Endothelial cell of umbilical vein (primary cell): ENCODE data around the gene PRAMEF12. TPM values are rescaled to one million over a fixed set of nuclear protein-coding genes. Genes with fewer than 3 reads are reported as not detected.

ENCODE experiments used
- BruUV-seq: library from RNA; stranded (reverse); fragments of 400-500 nt; replicated peaks from 2 replicates; lab custom pipeline; 2021; lab: Mats Ljungman, UMichigan
- CTCF ChIA-PET: fragments of 300-600, 350-600 bp; sonication (Branson Sonifier 250); formaldehyde crosslinking; loops from one replicate; lab custom pipeline; 2021; ENCODE audit warnings: antibody characterized with exemption, inconsistent platforms; lab: Charles Lee
- POLR2A ChIA-PET: fragments of 300-600, 350-600 bp; sonication (Branson Sonifier 250); formaldehyde crosslinking; loops from one replicate; lab custom pipeline; 2021; ENCODE audit warnings: antibody characterized with exemption, inconsistent platforms; lab: Charles Lee
- DNase-seq: peaks from one replicate; pipeline ENCODE4 v3.0.0-alpha.2; 2011; ENCODE audit warnings: low read depth, low spot score
- FAIRE-seq: peaks from 2 replicates; lab custom pipeline; 2011; peaks lifted over from hg19 to GRCh38; lab: Jason Lieb, UNC
- H2AFZ ChIP-seq: 2 replicates; pipeline ENCODE4 v1.6.0; 2012; ENCODE audit warnings: low read depth, low read length, control low read depth, inconsistent platforms
- H3K27ac ChIP-seq: 2 replicates; pipeline ENCODE4 v1.5.1; 2011; ENCODE audit warnings: low read depth, mild to moderate bottlenecking, control low read depth, low read length, moderate library complexity; ENCODE audit not compliant: insufficient read depth
- H3K27me3 ChIP-seq, 2 experiments: 2 replicates each; pipeline versions ENCODE4 v1.6.0 to v1.6.1; 2011; ENCODE audit warnings: low read length in 2 of 2, mixed read lengths in 1 of 2; ENCODE audit not compliant: control insufficient read depth in 2 of 2, insufficient read depth in 2 of 2
- H3K36me3 ChIP-seq, 2 experiments: 2 replicates in 1 of 2; 3 replicates in 1 of 2; pipeline ENCODE4 v1.5.1; 2011; ENCODE audit warnings: low read length in 2 of 2, mild to moderate bottlenecking in 1 of 2, moderate library complexity in 1 of 2; ENCODE audit not compliant: control insufficient read depth in 2 of 2, insufficient read depth in 2 of 2; ENCODE audit errors: extremely low read depth in 1 of 2
- H3K4me1 ChIP-seq: 3 replicates; pipeline ENCODE4 v1.5.1; 2011; ENCODE audit warnings: mild to moderate bottlenecking, low read length; ENCODE audit not compliant: control insufficient read depth, insufficient read depth; ENCODE audit errors: extremely low read depth
- H3K4me2 ChIP-seq: 2 replicates; pipeline ENCODE4 v1.6.1; 2011; ENCODE audit warnings: low read length, control low read depth, mixed read lengths; ENCODE audit not compliant: insufficient read depth
- H3K4me3 ChIP-seq, 3 experiments: fragments of 200-600 bp in 1 of 3; sonication (generic), shearing (Covaris generic) in 1 of 3; replicated peaks in 1 of 3; 2 replicates each; pipeline ENCODE4 v1.5.1; 2011 to 2016; ENCODE audit warnings: control low read depth in 3 of 3, low read length in 3 of 3, mild to moderate bottlenecking in 2 of 3, inconsistent platforms in 1 of 3, low read depth in 1 of 3, moderate library complexity in 1 of 3; ENCODE audit not compliant: insufficient read depth in 1 of 3
- H3K79me2 ChIP-seq: 2 replicates; pipeline ENCODE4 v1.6.0; 2012; ENCODE audit warnings: low read length, inconsistent platforms; ENCODE audit not compliant: control insufficient read depth, insufficient read depth
- H3K9ac ChIP-seq: replicated peaks from 2 replicates; pipeline ENCODE3; 2011; ENCODE audit warnings: low read length, control low read depth; ENCODE audit not compliant: insufficient read depth; ENCODE audit errors: extremely low read depth
- H3K9me1 ChIP-seq: replicated peaks from 3 replicates; pipeline ENCODE4 v1.6.0; 2011; ENCODE audit warnings: mild to moderate bottlenecking, low read length; ENCODE audit not compliant: control insufficient read depth, insufficient read depth; ENCODE audit errors: extremely low read depth
- H3K9me3 ChIP-seq: replicated peaks from 2 replicates; pipeline ENCODE4 v1.5.1; 2012; ENCODE audit warnings: low read length, inconsistent platforms; ENCODE audit not compliant: control insufficient read depth, insufficient read depth
- H4K20me1 ChIP-seq: replicated peaks from 2 replicates; pipeline ENCODE3; 2011; ENCODE audit warnings: mild to moderate bottlenecking, low read length; ENCODE audit not compliant: control insufficient read depth, insufficient read depth; ENCODE audit errors: extremely low read depth
- CTCF ChIP-seq, 2 donors: IDR thresholded peaks; 1 replicate in 1 of 2; 2 replicates in 1 of 2; pipeline ENCODE4 v1.5.1; 2011; ENCODE audit warnings: low read length in 2 of 2, mild to moderate bottlenecking in 2 of 2, moderate library complexity in 2 of 2, control low read depth in 1 of 2, inconsistent platforms in 1 of 2, low read depth in 1 of 2; ENCODE audit not compliant: insufficient read depth in 1 of 2; ENCODE audit errors: extremely low read depth in 1 of 2
- EZH2 ChIP-seq: IDR thresholded peaks from 2 replicates; pipeline ENCODE4 v1.6.1; 2012; ENCODE audit warnings: borderline replicate concordance, low read depth, mild to moderate bottlenecking, moderate library complexity, low read length, inconsistent platforms; ENCODE audit not compliant: severe bottlenecking
- FOS ChIP-seq: IDR thresholded peaks from 2 replicates; pipeline ENCODE4 v1.6.1; 2011; ENCODE audit warnings: mild to moderate bottlenecking, low read length, moderate library complexity, borderline replicate concordance; ENCODE audit not compliant: insufficient read depth
- GATA2 ChIP-seq: IDR thresholded peaks from 2 replicates; pipeline ENCODE4 v1.7.0; 2011; ENCODE audit warnings: low read depth, mild to moderate bottlenecking, moderate library complexity, mixed read lengths, low read length; ENCODE audit not compliant: insufficient read length, insufficient read depth
- JUN ChIP-seq: IDR thresholded peaks from 2 replicates; pipeline ENCODE4 v1.6.1; 2011; ENCODE audit warnings: borderline replicate concordance, low read depth; ENCODE audit not compliant: insufficient read length, insufficient read depth
- MAX ChIP-seq: IDR thresholded peaks from 2 replicates; pipeline ENCODE4 v1.6.1; 2011; ENCODE audit not compliant: insufficient read depth, insufficient read length
- POLR2A ChIP-seq: IDR thresholded peaks from 2 replicates; pipeline ENCODE4 v1.6.1; 2012; ENCODE audit warnings: low read depth, mild to moderate bottlenecking, control low read depth, low read length
- dilution Hi-C: fragments of 300-500 bp; cut with MboI; formaldehyde crosslinking; loops from one replicate; pipeline ENCODE4 v1.15.0; 2019; ENCODE audit warnings: low sequenced_read_pairs; ENCODE audit not compliant: extremely low pct_ligation_motif_present
- intact Hi-C: fragments of 100-400 bp; cut with micrococcal nuclease; formaldehyde crosslinking; loops from one replicate; pipeline ENCODE4 v1.10.0; 2022
- polyA plus RNA-seq, 4 experiments: library from polyadenylated mRNA; depleted of rRNA in 3 of 4; stranded (reverse) in 3 of 4; unstranded in 1 of 4; fragments of >200 nt; gene quantifications; 2 replicates each; pipeline versions ENCODE4 v1.2.1 to v1.2.3, GENCODE V29; 2011 to 2012; ENCODE audit warnings: missing spikeins in 1 of 4
- total RNA-seq: library from RNA; stranded (reverse); gene quantifications from 2 replicates; pipeline ENCODE4 v1.2.3, GENCODE V29; 2021

PRAMEF12 gene
- total and polyA plus RNA-seq, 2 donors (not counting 3 experiments of a cell fraction or from before 2014, with no cell fraction given) = not detected

- dilution Hi-C loops (no loop called here), intact Hi-C loops (no loop called here)
- Histone ChIP-seq H3K27me3 (no peaks in the 10 kb centered on the region), H3K9me1 (no peaks in the 10 kb centered on the region), H3K4me1 (no peaks in the 10 kb centered on the region), H3K27ac (no peak overlapping the region), H3K36me3 (no peaks in the 10 kb centered on the region), H3K9ac (no peak overlapping the region), H4K20me1 (no peaks in the 10 kb centered on the region), H3K4me3 (no peak overlapping the region), H3K9me3 (no peaks in the 10 kb centered on the region), H3K79me2 (no peaks in the 10 kb centered on the region), H3K4me2 (no peak overlapping the region), H2AFZ (no peak overlapping the region)
- ChIA-PET CTCF (no interaction called here), POLR2A (no interaction called here)
- FAIRE-seq = no peak
- TF ChIP-seq GATA2 = no peak
- no TSS peak for BruUV-seq
- DNase-seq = no peak
These were observed 1.3 kb downstream of the PRAMEF12 start for GRCh38 chr1:12774801-12775345.

- Histone ChIP-seq H3K4me2 (no peak overlapping the region), H3K27me3 (no peaks in the 10 kb centered on the region), H3K9me3 (no peaks in the 10 kb centered on the region), H3K36me3 (no peaks in the 10 kb centered on the region), H4K20me1 (no peaks in the 10 kb centered on the region), H3K27ac (no peak overlapping the region), H3K9me1 (no peaks in the 10 kb centered on the region), H3K4me1 (no peaks in the 10 kb centered on the region), H2AFZ (no peak overlapping the region), H3K9ac (no peak overlapping the region), H3K79me2 (no peaks in the 10 kb centered on the region), H3K4me3 (no peak overlapping the region)
- intact Hi-C loops = no loop called here
- CTCF ChIA-PET = no interaction called here
- BruUV-seq = no TSS peak
- TF ChIP-seq FOS (no peak), MAX (no peak), CTCF (IDR thresholded peaks at IDR 0.05; ENCODE audit: extremely low read depth in 1 of 2, insufficient read depth in 1 of 2, low read depth in 1 of 2, low read length in 2 of 2) (no peak), GATA2 (no peak), JUN (no peak), EZH2 (no peak), POLR2A (no peak)
- DNase-seq = no peak
- POLR2A ChIA-PET = no interaction called here
- no peak for FAIRE-seq
- dilution Hi-C loops = no loop called here
These were observed 1.9 kb downstream of the PRAMEF12 start for GRCh38 chr1:12775443-12775842.
